GM12801 (cell line): Measurements from ENCODE around the gene SCRT2.

Experiments used
- TF ChIP-seq, protein P1 (sequence below): IDR thresholded peaks from one replicate; pipeline ENCODE4 v1.5.1; 2011; ENCODE audit warnings: control low read depth; ENCODE audit not compliant: insufficient read length; ENCODE audit errors: extremely low read depth

The SCRT2 gene

DNA sequence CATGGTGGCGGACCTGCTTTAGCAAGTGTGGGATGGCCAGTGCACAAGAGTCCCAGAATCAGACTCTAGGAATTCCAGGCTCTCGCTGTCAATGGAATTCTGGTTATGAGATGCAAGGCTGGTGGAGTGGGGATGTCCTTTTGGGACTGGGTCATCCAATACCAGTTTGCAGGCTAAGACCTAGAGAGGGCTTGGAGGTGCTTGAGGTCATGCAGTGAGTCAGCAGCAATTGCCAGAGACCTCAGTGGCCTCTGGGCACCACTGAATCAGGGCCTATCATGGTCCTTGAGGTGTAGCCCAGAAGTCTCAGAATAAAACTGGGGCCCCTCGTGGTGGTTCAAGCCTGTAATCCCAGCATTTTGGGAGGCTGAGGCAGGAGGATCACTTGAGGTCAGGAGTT is 1.4 kb upstream of the SCRT2 start:
- TF ChIP-seq, protein P1, sequence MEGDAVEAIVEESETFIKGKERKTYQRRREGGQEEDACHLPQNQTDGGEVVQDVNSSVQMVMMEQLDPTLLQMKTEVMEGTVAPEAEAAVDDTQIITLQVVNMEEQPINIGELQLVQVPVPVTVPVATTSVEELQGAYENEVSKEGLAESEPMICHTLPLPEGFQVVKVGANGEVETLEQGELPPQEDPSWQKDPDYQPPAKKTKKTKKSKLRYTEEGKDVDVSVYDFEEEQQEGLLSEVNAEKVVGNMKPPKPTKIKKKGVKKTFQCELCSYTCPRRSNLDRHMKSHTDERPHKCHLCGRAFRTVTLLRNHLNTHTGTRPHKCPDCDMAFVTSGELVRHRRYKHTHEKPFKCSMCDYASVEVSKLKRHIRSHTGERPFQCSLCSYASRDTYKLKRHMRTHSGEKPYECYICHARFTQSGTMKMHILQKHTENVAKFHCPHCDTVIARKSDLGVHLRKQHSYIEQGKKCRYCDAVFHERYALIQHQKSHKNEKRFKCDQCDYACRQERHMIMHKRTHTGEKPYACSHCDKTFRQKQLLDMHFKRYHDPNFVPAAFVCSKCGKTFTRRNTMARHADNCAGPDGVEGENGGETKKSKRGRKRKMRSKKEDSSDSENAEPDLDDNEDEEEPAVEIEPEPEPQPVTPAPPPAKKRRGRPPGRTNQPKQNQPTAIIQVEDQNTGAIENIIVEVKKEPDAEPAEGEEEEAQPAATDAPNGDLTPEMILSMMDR = no peak

GRCh38 chr20:676315-676937 is 824 bp upstream of the SCRT2 start:
- TF ChIP-seq, protein P1 = no peak

DNA sequence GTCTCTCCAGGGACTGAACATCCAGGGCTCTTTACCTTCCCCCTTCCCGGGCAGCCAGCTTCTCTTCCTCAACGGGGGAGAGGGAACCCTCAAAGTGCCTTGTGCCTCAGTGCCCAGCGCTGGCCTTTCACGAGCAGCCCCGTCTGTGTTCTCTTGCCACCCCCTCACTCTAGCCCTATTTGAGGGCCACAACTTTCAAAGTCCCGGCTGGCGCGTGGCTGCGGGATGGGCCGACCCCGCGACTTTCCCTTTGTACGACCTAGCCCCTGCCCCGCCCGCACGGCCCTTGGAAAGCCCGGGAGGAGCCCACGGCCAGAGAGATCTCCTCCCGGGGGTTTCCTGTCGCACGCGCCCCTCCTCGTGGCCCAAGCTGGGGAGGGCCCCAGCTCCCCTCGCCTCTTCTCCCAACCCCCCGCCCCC is 559 bp downstream of the SCRT2 start:
- TF ChIP-seq, protein P1 = no peak

DNA sequence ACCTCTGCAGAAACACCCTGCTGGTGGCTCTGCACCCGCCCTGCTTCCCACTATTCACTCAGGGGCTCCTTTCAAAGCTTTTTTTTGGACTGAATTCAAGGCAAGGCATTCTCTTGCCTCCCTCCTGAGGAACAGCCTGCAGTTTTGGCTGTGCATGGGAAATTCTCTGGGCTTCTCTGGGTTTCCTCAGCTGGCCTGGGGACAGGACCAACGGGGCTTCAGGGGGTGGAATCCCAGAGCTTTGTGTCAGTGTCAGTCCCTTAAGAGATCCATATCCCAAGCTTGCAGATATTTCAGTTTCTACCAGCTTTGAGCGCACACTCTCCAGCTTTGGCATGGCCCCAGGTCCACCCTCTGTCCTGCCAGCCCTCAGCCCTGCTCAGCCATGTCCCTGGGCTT is 2.0 kb downstream of the SCRT2 start:
- TF ChIP-seq, protein P1 = no peak

DNA sequence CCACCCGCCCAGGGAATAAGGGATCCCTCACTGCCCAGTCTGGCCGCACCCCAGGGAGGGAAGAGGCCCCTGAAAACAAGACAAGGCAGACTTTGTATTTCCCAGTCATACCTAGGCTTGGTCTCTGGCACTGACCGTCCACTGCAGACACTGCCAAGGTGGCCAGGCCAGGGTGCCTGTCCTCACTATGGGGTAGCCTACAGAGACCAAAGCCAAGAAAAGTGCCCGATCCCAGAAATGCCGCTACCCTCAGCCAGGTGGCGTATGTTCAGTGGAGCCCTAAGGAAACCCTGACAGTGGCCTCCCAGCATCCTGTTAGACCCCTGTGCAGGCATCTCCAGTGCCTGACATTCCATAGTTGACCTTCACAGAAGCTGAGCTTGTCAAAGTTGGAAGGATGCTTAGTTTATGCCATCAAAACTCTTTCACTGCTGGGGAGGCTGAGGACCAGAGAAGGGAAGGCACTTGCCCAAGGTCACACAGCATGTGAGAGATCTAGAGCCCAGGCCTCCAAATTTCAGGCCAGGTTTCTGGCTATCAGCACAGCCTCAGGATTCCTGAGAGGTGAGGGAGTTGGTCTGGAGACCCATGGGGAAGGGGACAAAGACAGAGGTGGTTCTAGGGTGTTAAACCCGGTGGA is 2.5 kb downstream of the SCRT2 start:
- TF ChIP-seq, protein P1 = no peak

- TF ChIP-seq, protein P1 = no peak
Observed at GRCh38 chr20:671252-672030, 4.2 kb downstream of the SCRT2 start.

GRCh38 chr20:669573-669972 is 6.0 kb downstream of the SCRT2 start:
- TF ChIP-seq, protein P1 = no peak
